Measurements from ENCODE around the gene PLCD3.
A peak's percentile ranks its signal among the peaks of the same experiment; 100 is the strongest.

PLCD3 gene

GRCh38 chr17:45137561-45138305, 5.4 kb upstream of the PLCD3 start:
- no peak for TF ChIP-seq CTCF (IDR thresholded peaks at IDR 0.05; ENCODE audit: low read depth, low read length)
- DNase-seq (ENCODE audit: extremely low read depth, low read depth), result no peak

- no peak for TF ChIP-seq CTCF (IDR thresholded peaks at IDR 0.05; ENCODE audit: low read depth, low read length)
- no peak for DNase-seq (ENCODE audit: extremely low read depth, low read depth)
These were observed 4.7 kb upstream of the PLCD3 start for GRCh38 chr17:45136846-45137560.

GRCh38 chr17:45135978-45136791, 3.9 kb upstream of the PLCD3 start:
- DNase-seq (ENCODE audit: extremely low read depth, low read depth), result no peak
- no peak for TF ChIP-seq CTCF (IDR thresholded peaks at IDR 0.05; ENCODE audit: low read depth, low read length)

- DNase-seq (ENCODE audit: extremely low read depth, low read depth), result peak; percentile 94
- no peak; the same call in none of the 2 replicates for TF ChIP-seq CTCF (IDR thresholded peaks at IDR 0.05; ENCODE audit: low read depth, low read length)
These were observed 3.1 kb upstream of the PLCD3 start, which contains the start of gene ACBD4 for GRCh38 chr17:45135192-45135977. ACBD4 (plus strand) TSS chr17:45135687; CDS start chr17:45136145, 458 bp downstream.

DNA sequence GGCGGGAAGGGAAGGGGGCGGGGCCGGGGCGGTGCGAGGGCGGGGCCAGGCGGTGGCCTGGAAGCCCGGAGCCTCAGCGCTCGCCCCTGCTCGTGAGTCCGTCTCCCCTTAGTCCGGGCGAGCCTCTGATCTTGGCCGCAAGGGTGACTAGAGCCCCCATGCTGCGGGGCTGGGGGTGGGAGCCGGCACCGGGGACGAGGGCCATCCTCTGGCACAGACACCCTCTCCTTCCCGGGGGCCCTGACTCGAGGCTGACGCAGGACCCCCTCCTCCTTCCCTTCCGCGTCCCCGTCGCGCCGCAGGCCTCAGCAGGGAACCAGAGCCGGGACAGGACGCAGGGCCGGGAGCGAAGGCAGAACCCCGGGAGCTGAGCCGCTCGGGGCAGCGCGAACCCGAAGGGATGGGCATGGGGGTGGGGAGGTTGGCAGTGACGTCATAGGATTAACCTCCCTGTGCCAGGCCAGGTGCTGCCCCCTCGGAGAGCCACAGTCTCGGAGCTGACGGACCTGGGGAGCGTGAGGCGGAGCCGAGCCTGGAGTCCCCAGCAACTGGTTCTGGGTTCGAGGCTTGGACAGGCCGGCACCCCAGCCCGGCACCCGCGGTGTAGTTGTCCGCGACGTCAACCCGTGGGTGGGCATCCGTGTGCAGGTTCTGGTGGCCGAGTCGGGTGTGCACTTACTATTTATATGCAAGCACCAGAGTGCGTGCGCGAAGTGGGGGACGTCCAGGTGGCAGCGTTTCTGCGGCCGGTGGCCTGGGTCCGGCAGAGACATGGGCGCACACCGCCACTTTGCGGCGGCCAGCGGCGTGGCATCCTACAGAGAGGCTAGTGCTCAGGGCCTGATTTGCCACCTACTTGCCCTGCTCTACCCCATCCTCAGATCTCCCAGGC, 503 bp upstream of the PLCD3 start:
- DNase-seq (ENCODE audit: extremely low read depth, low read depth), result no peak
- peak; percentile 88 for TF ChIP-seq CTCF (IDR thresholded peaks at IDR 0.05; ENCODE audit: low read depth, low read length)

All from AG09319 (cell line).